Stimulated activated CD4-positive, alpha-beta T cell treated with anti-CD3 and anti-CD28 coated beads, TNF-alpha, amount 100 ng/mL, for 24 hours (primary cell): ENCODE results near the gene RGL2.

Experiments
- DNase-seq, 3 experiments: peaks; one replicate each; pipeline ENCODE4 v3.0.0-alpha.2; 2020; ENCODE audit warnings: low read depth in 3 of 3

RGL2 gene

DNA sequence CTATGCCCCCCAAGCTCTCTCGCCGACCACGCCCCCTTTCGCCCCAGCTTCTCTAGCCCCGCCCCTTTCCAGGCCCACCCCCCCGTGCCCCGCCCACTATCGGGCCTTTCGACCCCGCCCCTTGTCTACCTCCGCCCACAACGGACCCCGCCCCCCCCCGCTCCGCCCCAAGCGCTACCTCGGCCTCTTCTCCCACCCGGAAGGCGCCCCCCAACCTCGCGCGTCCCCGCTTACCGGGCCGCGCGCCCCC, 18.6 kb upstream of the RGL2 start:
- no peak for DNase-seq

DNA sequence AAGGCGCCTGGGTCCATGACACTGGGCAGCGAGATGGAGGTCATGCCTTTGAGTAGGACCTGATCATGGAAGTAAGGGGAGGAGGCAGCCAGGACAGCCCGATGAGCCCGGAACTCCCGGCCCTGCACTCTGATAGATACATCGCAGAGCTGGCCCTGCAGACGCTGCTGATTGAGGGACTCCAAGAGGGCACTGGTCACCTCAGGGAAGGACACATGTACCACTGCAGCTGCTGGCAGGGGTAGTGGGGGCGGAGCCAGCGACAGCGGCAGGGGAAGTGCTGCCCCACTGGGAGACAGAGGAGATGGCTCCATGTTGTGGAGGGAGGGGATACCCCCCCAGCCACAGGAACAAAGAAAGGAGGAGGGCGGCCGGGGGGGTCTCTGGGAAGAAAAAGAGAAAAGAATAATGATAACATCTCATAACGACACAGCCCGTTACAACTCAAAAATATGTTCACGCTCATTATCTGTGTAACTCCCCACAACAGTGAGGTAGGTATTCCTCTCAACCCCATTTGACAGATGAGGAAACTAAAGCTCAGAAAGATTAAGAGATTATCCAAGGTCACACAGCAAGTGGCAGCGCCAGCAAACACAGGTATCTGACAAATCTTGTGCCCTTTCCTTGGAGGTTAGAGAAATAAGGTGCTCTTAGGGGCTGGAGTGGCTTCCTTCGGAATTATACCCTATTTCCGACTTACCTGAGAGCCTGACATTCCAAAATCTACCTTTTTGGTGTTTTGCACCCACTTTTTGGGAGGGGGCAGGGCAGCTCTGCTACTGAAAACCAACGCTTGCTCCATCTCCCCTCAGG, 18.1 kb upstream of the RGL2 start:
- no peak for DNase-seq

DNA sequence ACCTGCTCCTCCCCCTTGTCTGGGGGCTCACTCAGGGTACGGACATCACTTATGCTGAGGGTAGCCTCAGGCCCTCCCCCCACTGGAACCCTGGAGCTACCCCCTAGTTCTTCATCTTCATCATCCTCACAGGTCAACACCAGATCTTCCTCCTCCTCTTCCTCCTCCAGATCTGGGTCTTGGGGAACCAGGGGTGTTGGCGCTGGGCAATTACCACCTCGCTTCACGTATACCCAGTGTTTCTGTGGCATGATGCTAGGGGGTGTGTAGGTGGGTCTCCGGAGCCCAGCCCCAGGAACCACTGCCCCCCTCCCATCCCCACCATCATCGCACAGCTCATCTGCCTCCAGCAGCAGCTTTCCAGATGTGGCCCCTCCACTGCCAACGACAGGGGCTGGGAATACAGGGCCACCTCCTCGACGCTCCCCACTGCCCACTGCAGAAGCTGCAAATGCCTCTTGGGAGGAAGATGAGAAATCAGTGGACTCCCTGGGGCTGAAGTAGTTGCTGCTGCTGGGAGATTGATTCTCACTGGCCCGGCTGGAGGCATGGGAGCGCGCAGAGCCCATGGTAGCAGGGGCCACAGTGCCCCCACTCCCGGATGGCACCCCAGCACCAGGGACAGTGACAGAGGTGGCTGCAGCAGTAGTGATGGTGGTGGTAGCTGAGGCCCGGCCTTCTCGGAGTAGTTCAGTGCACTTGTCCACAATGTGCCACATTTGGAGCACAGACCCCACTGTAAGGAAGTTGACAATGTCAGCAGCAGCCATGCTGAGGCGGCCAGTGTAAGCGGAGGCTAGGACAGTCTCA, 17.3 kb upstream of the RGL2 start:
- no peak for DNase-seq

DNA sequence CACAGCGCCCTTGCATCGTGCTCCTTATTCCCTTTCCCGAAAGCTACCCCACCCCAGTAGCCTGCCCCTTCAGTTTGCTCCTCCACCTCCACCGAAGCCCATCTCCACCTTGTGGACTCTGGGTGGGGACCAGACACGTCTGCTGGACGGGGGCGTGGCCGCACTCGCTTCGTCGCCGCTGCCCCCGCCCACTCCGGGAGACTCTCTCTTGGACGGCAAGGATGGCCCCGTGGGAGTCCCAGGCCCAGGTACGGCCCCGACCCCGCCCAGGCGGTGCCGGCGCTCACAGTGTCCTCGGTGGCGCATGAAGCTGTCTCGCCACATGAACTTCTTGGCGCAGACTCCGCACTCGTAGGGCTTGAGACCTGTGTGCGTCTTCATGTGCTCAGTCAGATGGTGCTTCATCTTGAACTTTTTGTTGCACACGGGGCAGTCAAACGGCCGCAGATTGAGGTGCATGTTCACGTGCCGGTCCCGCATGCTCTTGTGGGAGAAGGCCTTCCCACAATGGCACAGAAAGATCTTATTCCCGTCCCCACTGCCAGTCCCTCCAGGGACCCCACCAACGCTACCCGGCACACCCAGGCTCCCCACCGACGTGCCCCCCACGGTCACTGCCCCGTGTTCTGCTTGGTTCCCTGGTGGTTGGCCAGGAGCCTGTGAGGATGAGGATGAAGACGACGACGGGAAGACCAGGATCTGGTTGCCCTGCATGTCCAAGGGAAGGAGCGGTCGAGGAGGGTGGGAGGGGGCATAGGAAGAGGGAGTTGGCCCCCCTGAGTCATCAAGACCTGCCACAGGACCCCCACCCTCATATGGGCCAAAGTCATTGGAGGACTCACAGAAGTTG, 16.4 kb upstream of the RGL2 start:
- no peak for DNase-seq

DNA sequence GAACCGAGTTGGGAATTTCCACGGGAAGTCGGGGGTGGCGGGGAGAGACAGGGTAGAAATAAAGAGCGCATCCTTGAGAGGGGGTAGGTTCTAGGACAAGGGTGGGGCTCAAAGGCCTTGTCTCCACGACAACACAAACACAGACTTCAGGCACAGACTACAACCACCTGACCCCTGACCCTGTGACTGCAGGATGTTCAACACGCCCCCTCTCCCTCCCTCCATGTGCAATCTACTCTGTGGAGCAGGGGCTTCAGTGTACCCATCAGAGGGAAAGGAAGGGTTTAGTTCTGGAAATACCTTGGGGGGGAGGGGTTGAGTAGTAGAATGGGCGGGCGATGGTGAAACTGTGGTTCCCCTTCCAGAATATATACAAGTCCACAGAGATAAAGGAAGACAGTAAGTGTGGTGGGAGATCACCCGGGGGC, 15.8 kb upstream of the RGL2 start:
- peak in 2 of 3 experiments; percentile 29 to 52 for DNase-seq

DNA sequence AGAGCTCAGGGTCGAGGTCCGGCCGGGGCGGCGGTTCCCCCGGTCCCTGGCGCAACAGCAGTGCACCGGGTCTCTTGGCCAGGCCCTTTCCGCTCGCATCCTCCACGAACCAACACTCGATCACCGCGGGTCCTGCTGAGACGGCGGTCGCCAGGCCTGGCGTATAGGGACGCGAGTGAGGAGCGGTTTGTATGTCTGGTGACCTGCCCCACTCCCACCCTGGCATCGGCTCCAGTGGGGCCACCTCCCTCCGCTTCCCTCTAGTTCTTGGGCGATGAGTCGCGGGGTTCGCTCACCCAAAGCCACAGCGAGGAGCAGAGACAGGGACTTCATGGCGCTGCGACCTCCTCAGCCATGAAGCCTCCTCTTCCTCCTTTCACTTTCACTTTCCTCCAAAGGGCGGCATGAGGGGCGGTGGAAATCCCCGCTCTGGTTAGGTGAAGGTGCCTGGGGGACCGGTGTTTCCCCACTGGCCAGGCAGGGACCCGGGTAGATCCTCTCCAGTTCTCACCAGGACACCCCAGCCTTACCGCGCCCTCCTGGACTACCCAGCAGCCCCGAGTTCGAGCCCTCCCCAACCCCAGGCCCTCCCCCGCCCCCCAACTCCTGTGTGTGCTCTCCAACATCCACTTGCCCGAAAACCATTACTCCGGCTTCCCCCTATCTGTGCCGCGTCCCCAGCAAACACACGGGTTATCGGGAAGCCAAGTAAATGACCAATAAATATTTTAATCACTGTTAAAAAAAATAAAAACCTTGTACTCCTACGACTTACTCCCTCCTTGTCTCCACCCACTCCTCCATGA, 15.2 kb upstream of the RGL2 start, which contains the start of gene TAPBP:
TSS of gene TAPBP (minus strand) at position 370 of the 806 bp plus-strand sequence. CDS start at position 333, 37 bp downstream.
- peak; percentile 69 to 85 (median 79) for DNase-seq

DNA sequence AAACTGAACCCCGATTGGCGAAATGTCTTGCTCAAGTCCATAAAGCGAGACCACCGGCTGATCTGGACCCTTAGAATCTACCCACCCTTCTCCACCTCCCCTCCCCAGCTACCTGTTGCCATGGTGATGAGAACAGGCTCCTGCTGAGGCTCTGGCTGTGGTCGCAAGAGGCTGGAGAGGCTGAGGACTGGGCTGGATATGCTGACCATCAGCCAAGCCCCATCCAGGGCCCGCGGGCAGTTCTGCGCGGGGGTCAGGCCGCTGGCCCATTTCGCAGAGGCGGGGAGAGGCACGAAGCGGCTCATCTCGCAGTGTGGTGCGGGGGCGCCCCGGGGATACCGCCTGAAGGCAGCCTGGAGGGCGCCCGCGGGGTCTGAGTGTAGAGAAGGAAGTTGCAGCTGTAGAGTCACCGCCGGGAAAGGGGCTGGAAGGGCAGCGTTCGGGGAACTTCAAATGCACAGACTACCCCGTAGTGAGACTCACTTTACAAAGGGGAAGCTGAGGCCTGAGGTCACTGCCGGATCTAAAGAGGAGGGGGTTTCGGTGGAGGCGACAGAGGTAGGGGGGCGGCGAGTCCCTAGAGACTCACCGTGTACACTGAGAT, 14.5 kb upstream of the RGL2 start:
- peak in 2 of 3 experiments; percentile 40 to 47 for DNase-seq

DNA sequence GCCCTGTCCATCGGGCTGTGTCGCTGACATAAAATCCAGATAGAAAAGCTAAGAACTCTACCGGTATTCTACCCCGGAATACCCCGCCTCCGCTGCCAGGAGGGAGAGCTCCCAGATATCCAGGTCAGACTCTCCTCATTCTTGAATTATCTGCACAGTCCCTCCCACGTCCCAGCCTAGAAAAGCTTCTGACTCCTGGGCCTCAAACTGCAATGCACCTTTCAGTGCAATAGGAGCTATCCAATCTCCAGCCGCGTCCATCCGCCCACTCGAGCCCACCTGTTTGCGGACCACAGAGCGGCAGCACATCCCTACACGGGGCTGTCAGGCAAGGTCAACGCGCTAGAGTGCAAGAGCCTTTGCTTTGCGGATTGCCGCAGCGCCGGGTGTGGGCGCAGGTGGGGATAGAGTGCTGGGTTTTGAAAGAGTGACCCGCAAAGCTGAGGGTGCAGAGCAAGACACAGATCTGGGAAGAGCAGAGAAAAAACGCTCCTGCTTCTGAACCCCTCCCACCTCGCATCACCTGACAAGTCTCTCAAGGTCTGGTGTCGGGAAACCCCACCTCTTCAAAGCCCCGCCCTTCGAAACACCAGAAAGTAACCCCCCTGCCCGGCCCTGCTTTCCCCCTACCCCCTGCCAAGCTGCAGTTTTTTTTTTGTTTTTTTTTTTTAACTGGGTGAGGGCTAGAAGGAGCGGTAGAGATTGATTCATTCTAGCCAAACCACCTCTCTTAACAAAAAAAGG, 13.8 kb upstream of the RGL2 start:
- peak; percentile 58 to 78 (median 70) for DNase-seq

DNA sequence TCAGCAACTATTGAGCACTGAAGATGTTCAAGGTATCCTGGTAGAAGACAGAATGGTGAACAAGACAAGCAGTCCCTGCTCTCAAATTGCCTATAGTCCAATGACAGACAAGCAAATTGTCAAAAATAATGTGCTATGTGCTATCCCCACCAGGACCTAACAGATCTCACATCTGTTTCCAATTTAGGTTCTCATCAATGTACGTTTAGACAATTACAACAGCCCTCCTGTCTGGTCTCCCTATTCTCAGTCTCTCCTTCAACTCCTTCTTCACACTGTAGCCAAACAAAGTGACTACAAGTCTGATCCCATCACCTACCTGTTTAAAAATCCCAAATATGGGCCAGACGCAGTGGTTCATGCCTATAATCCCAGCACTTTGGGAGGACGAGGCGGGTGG, 7.6 kb upstream of the RGL2 start:
- no peak for DNase-seq

DNA sequence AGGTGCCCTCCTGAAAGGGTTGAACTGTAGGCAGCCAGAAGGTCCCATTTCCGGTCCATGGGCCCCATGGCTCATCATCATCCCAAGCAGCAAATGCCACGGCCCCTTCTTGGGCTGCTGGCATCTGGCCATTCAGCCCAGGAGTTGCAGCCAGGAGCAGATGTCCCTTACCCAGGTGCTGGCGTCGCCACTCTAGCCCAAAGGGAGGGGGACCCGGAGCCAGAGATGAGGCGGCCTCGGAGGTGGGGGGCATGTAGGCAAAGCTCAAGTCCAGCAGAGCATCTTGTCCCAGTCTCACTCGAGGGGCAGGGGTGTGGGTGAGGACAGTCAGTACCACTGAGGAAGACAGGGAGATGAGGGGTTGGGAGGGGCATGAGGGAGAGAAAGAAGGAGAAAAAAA, 6.3 kb upstream of the RGL2 start:
- no peak for DNase-seq

DNA sequence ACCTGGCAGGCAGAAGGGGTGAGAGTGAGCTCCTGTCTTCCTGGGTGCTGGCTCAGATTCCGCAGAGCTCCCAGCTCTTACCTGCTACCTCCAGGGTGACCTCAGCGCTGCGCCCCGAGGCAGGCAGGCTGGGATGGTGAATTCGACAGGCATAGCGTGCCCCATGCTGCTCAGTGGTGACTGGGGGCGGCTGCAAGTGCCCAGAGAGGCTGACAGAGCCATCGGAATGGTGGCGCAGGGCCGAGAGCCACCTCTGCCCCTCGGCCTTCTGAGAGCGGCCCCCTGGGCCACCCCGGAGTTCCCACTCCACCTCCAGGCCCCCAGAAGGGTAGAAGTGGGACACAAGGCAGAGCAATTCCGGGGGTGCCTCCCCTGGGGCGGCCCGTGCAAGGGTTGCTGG, 5.5 kb upstream of the RGL2 start:
- DNase-seq = no peak

DNA sequence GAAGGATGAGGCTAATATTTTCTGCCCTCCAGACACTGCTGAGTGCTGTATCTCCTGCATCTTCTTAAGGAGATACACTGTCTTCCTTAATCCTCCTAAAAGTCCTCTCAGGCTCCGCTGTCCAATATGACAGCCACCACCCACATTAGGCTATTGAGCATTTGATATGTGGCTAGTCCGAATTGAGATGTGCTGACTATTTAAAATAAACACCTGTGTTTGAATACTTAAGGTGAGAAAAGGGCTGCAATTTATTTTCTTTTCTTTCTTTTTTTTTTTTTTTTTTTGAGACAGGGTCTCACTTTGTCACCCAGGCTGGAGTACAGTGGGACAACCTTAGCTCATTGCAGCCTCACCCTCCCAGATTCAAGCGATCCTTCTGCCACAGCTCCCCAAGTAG, 3.1 kb upstream of the RGL2 start:
- no peak for DNase-seq

DNA sequence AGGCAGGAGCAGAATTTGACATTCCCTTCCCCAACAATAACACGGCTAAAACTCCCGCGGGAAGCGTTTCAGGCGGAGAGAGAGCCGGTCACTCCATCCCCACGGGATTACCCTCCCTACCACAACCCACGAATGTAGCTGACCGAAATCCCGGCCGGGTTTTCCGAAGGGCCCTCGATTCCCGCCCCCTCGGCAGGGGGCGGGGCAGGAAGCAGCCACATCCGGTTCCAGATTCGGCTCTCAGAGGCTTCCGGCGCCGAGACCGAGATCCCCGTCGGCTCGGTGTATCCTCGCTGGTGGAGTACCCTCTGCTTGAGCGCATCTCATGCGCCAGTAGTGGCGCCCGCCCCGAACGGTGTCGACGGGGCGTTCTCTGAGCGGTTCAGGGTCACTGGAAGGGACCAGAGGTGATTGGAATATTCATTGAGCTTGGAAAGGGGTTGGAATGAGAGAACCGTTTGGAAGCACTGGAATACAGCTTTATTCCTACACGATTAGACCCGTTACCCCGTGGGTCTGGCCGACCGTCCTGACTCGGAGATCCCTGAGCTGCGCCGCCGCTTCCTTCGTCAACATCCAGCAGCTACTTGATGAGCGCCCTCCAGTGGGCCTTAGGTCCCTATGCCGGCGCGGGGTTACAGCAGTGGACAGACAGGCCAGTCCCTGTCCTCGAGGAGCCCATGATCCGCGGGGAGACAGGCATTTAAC, 649 bp upstream of the RGL2 start:
- DNase-seq = peak; percentile 85 to 93 (median 91)

DNA sequence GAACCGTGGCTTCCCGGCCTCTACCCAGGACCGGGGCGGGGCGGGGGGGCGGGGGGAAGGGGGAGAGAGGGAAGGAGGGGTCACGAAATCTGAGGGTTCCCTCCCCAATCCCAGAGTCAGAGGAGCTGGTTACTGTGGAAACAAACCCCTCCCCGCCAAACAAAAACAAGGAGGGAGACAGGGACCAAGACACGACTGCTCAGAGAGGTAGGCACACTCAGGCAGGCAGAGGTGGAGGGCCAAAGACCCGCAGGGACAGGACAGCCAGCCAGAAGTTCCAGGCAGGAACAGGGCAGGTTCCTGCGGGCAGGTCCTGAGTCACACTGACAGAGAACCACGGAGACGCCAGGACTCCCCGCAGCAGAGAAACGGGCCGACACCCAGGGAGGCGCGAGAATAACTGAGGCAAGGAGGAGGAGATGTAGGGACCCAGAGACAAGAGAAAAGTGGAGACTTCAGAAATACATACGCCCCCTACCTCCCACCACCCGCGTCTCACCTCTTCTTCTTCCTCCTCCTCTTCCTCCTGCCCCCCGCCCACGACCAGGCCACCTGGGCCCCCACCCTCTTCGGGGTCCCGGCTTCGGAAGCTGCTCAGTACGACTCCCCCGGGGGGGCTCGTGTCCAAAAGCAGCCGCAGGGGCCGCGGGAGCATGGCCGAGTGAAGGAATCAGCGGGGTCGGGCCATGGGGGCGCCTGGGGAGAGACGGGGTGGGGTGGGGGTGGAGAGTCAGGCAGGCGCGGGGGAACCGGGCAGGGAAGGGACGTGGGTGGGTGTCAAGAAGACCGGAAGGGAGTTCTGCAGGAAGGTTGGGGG, 578 bp downstream of the RGL2 start:
- peak in 1 of 3 experiments; percentile 54 for DNase-seq

DNA sequence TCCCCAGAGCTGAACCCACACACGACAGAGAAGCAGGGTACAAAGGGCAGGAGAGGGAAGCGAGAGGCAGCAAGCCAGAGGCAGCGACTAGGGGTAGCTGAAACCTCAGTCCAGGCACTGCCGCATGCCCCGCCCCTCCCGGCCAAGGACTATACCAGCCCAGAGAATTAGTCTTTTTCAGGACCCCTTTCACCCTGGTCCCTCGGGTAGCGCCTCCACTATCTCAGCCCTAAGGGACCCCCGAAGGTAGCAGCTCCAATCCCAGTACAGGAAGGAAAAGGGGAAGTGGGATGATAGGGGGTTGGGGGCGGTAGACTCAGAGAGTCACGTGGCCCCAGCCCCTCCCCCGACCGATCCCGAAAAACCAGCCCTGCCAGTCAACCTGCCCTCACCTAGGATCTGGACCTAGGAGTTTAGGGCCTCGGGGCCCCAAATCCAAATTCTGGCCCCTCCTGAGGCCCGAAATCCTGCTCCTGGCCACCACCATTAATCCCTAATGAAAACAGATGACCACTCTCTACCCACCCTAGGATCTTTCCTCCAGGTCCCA, 1.3 kb downstream of the RGL2 start:
- no peak for DNase-seq

DNA sequence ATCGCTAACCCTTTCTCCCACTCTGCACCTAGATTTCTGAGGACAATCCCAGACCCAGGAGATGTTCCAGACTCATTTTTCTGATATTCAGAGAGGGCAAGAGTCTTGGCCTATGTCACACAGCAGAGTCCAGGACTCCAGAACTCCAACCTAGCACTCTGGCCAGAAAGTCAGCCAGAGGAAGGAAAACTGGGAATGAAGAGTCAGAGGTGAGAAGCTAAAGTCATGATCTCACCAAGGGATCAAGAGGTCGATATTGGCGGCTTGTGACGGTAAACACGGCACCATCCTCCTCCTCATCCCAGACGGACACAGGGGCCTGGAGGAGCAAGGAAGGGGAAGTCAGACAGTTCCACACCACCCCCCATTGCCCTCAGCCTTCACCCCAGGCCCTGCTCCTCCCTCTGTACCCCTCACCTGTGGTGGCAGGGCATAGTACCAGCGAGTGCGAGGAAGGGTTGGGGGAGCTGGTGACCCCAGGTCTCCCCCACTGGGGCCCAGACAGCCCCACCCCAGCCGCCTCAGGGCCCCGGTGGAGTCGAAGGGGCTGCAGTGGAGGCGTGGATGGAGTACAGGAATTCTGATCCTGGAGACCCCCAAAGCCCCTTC, 1.8 kb downstream of the RGL2 start:
- DNase-seq = no peak

DNA sequence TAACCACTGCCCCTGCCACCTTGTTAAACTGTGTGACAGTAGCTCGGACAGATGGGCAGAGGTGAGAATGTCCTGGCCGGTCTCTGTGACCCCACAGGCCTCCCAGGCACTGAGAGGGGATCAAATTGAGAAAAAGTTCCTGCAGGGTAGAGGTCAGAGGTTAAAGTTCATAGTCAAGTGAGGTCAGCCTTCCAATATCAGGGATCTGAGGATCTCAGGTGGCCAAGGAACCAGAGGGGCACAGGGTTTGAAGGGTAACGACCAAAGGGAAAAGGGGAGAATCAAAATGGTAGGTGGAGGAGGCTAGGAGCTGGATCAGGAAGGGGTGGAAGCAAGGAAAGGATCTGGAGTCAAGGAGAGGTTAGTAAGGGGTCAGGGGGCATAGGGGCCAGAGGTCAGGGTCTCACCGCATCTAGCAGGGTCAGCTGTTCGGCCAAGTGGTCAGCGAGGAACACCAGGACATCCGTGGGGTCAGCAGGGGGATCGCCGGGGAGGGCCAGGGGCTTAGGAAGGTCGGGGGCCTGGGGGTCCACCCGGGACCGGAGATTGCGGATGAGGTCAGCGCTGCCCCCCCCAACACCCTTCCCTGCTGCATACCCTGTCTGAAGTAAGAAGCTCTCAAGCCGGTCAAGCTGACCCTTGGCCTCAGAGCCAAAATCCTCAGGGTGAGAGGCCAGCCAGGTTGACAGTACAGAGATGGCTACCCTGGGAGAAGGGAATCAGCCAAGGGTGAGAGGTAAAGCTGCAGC, 2.9 kb downstream of the RGL2 start:
- no peak for DNase-seq
